ENCODE measurements around the gene DDOST.

DNA sequence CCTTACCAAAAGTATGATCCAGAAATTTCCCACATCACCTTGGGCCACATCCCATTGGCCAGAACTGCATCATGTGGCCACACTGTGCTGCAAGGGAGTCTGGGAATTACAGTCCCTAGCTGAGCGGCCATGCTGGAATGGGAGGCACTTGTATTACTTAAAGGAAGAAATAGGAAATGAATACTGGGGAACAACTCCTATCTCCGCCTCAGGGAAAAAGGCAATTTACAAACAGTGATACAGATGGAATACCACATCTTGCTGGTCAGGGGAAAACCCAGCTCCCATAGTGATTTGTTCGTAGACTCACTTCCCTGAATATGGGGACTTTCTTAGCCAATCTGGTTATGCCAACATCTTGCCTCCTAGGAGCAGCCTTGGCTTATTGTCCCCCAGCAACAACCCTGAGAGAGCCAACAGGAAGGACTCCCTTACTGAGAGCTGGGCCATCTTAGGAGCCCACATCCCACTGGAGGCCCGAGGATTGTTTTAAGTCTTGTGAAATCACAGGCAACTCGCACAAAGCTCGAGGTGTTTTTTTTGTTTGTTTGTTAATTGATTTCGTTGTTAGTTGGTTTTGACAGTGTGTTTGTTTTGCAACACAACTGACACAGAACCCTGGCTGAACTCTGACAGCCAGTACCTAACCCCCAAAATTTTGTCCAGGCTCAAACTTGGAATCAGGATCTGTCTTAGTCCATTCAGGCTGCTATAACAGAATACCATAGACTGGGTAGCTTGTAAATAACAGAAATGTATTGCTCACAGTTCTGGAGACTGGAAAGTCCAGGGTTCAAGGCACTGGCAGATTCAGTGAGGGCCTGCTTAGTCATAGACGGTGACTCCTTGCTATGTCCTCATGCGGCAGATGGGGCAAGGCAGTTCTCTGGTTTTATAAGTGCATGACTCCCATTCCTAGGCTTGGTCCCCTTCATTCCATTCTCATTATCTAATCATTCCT lies 57.4 kb downstream of the DDOST start:
- TF ChIP-seq, protein P1, sequence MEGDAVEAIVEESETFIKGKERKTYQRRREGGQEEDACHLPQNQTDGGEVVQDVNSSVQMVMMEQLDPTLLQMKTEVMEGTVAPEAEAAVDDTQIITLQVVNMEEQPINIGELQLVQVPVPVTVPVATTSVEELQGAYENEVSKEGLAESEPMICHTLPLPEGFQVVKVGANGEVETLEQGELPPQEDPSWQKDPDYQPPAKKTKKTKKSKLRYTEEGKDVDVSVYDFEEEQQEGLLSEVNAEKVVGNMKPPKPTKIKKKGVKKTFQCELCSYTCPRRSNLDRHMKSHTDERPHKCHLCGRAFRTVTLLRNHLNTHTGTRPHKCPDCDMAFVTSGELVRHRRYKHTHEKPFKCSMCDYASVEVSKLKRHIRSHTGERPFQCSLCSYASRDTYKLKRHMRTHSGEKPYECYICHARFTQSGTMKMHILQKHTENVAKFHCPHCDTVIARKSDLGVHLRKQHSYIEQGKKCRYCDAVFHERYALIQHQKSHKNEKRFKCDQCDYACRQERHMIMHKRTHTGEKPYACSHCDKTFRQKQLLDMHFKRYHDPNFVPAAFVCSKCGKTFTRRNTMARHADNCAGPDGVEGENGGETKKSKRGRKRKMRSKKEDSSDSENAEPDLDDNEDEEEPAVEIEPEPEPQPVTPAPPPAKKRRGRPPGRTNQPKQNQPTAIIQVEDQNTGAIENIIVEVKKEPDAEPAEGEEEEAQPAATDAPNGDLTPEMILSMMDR (IDR thresholded peaks at IDR 0.05) = no peak
- no peak for TF ChIP-seq ZFX (IDR thresholded peaks at IDR 0.05; ENCODE audit: borderline replicate concordance)

Data from 22Rv1 (cell line).